Endothelial cell of umbilical vein (primary cell): ENCODE data around the gene LCTL. TPM values are rescaled to one million over a fixed set of nuclear protein-coding genes. Genes with fewer than 3 reads are reported as not detected.

ENCODE experiments used
- BruUV-seq: library from RNA; stranded (reverse); fragments of 400-500 nt; replicated peaks from 2 replicates; lab custom pipeline; 2021; lab: Mats Ljungman, UMichigan
- CTCF ChIA-PET: fragments of 300-600, 350-600 bp; sonication (Branson Sonifier 250); formaldehyde crosslinking; loops from one replicate; lab custom pipeline; 2021; ENCODE audit warnings: antibody characterized with exemption, inconsistent platforms; lab: Charles Lee
- POLR2A ChIA-PET: fragments of 300-600, 350-600 bp; sonication (Branson Sonifier 250); formaldehyde crosslinking; loops from one replicate; lab custom pipeline; 2021; ENCODE audit warnings: antibody characterized with exemption, inconsistent platforms; lab: Charles Lee
- DNase-seq: peaks from one replicate; pipeline ENCODE4 v3.0.0-alpha.2; 2011; ENCODE audit warnings: low read depth, low spot score
- FAIRE-seq: peaks from 2 replicates; lab custom pipeline; 2011; peaks lifted over from hg19 to GRCh38; lab: Jason Lieb, UNC
- H2AFZ ChIP-seq: 2 replicates; pipeline ENCODE4 v1.6.0; 2012; ENCODE audit warnings: low read depth, low read length, control low read depth, inconsistent platforms
- H3K27ac ChIP-seq: 2 replicates; pipeline ENCODE4 v1.5.1; 2011; ENCODE audit warnings: low read depth, mild to moderate bottlenecking, control low read depth, low read length, moderate library complexity; ENCODE audit not compliant: insufficient read depth
- H3K27me3 ChIP-seq, 2 experiments: 2 replicates each; pipeline versions ENCODE4 v1.6.0 to v1.6.1; 2011; ENCODE audit warnings: low read length in 2 of 2, mixed read lengths in 1 of 2; ENCODE audit not compliant: control insufficient read depth in 2 of 2, insufficient read depth in 2 of 2
- H3K36me3 ChIP-seq, 2 experiments: 2 replicates in 1 of 2; 3 replicates in 1 of 2; pipeline ENCODE4 v1.5.1; 2011; ENCODE audit warnings: low read length in 2 of 2, mild to moderate bottlenecking in 1 of 2, moderate library complexity in 1 of 2; ENCODE audit not compliant: control insufficient read depth in 2 of 2, insufficient read depth in 2 of 2; ENCODE audit errors: extremely low read depth in 1 of 2
- H3K4me1 ChIP-seq: 3 replicates; pipeline ENCODE4 v1.5.1; 2011; ENCODE audit warnings: mild to moderate bottlenecking, low read length; ENCODE audit not compliant: control insufficient read depth, insufficient read depth; ENCODE audit errors: extremely low read depth
- H3K4me2 ChIP-seq: 2 replicates; pipeline ENCODE4 v1.6.1; 2011; ENCODE audit warnings: low read length, control low read depth, mixed read lengths; ENCODE audit not compliant: insufficient read depth
- H3K4me3 ChIP-seq, 3 experiments: fragments of 200-600 bp in 1 of 3; sonication (generic), shearing (Covaris generic) in 1 of 3; replicated peaks in 1 of 3; 2 replicates each; pipeline ENCODE4 v1.5.1; 2011 to 2016; ENCODE audit warnings: control low read depth in 3 of 3, low read length in 3 of 3, mild to moderate bottlenecking in 2 of 3, inconsistent platforms in 1 of 3, low read depth in 1 of 3, moderate library complexity in 1 of 3; ENCODE audit not compliant: insufficient read depth in 1 of 3
- H3K79me2 ChIP-seq: 2 replicates; pipeline ENCODE4 v1.6.0; 2012; ENCODE audit warnings: low read length, inconsistent platforms; ENCODE audit not compliant: control insufficient read depth, insufficient read depth
- H3K9ac ChIP-seq: replicated peaks from 2 replicates; pipeline ENCODE3; 2011; ENCODE audit warnings: low read length, control low read depth; ENCODE audit not compliant: insufficient read depth; ENCODE audit errors: extremely low read depth
- H3K9me1 ChIP-seq: replicated peaks from 3 replicates; pipeline ENCODE4 v1.6.0; 2011; ENCODE audit warnings: mild to moderate bottlenecking, low read length; ENCODE audit not compliant: control insufficient read depth, insufficient read depth; ENCODE audit errors: extremely low read depth
- H3K9me3 ChIP-seq: replicated peaks from 2 replicates; pipeline ENCODE4 v1.5.1; 2012; ENCODE audit warnings: low read length, inconsistent platforms; ENCODE audit not compliant: control insufficient read depth, insufficient read depth
- H4K20me1 ChIP-seq: replicated peaks from 2 replicates; pipeline ENCODE3; 2011; ENCODE audit warnings: mild to moderate bottlenecking, low read length; ENCODE audit not compliant: control insufficient read depth, insufficient read depth; ENCODE audit errors: extremely low read depth
- EZH2 ChIP-seq: IDR thresholded peaks from 2 replicates; pipeline ENCODE4 v1.6.1; 2012; ENCODE audit warnings: borderline replicate concordance, low read depth, mild to moderate bottlenecking, moderate library complexity, low read length, inconsistent platforms; ENCODE audit not compliant: severe bottlenecking
- FOS ChIP-seq: IDR thresholded peaks from 2 replicates; pipeline ENCODE4 v1.6.1; 2011; ENCODE audit warnings: mild to moderate bottlenecking, low read length, moderate library complexity, borderline replicate concordance; ENCODE audit not compliant: insufficient read depth
- GATA2 ChIP-seq: IDR thresholded peaks from 2 replicates; pipeline ENCODE4 v1.7.0; 2011; ENCODE audit warnings: low read depth, mild to moderate bottlenecking, moderate library complexity, mixed read lengths, low read length; ENCODE audit not compliant: insufficient read length, insufficient read depth
- JUN ChIP-seq: IDR thresholded peaks from 2 replicates; pipeline ENCODE4 v1.6.1; 2011; ENCODE audit warnings: borderline replicate concordance, low read depth; ENCODE audit not compliant: insufficient read length, insufficient read depth
- MYC ChIP-seq: IDR thresholded peaks from one replicate; pipeline ENCODE4 v1.6.1; 2011; ENCODE audit warnings: mild to moderate bottlenecking, low read depth, low read length
- POLR2A ChIP-seq: IDR thresholded peaks from 2 replicates; pipeline ENCODE4 v1.6.1; 2012; ENCODE audit warnings: low read depth, mild to moderate bottlenecking, control low read depth, low read length
- POLR2AphosphoS5 ChIP-seq: IDR thresholded peaks from 2 replicates; pipeline ENCODE4 v1.6.1; 2012; ENCODE audit warnings: low read depth, mild to moderate bottlenecking, control low read depth, low read length, moderate library complexity; ENCODE audit not compliant: insufficient read depth
- dilution Hi-C: fragments of 300-500 bp; cut with MboI; formaldehyde crosslinking; loops from one replicate; pipeline ENCODE4 v1.15.0; 2019; ENCODE audit warnings: low sequenced_read_pairs; ENCODE audit not compliant: extremely low pct_ligation_motif_present
- intact Hi-C: fragments of 100-400 bp; cut with micrococcal nuclease; formaldehyde crosslinking; loops from one replicate; pipeline ENCODE4 v1.10.0; 2022
- polyA plus RNA-seq, 4 experiments: library from polyadenylated mRNA; depleted of rRNA in 3 of 4; stranded (reverse) in 3 of 4; unstranded in 1 of 4; fragments of >200 nt; gene quantifications; 2 replicates each; pipeline versions ENCODE4 v1.2.1 to v1.2.3, GENCODE V29; 2011 to 2012; ENCODE audit warnings: missing spikeins in 1 of 4
- total RNA-seq: library from RNA; stranded (reverse); gene quantifications from 2 replicates; pipeline ENCODE4 v1.2.3, GENCODE V29; 2021
- TF ChIP-seq, protein P1 (sequence below): IDR thresholded peaks from 2 replicates; pipeline ENCODE4 v1.6.1; 2011; ENCODE audit not compliant: insufficient read depth, insufficient read length
- TF ChIP-seq, protein P2 (sequence below), 2 donors: IDR thresholded peaks; 1 replicate in 1 of 2; 2 replicates in 1 of 2; pipeline ENCODE4 v1.5.1; 2011; ENCODE audit warnings: low read length in 2 of 2, mild to moderate bottlenecking in 2 of 2, moderate library complexity in 2 of 2, control low read depth in 1 of 2, inconsistent platforms in 1 of 2, low read depth in 1 of 2; ENCODE audit not compliant: insufficient read depth in 1 of 2; ENCODE audit errors: extremely low read depth in 1 of 2

Gene LCTL
- total and polyA plus RNA-seq, 2 donors (not counting 3 experiments of a cell fraction or from before 2014, with no cell fraction given): 0.04 TPM; not detected in 1

DNA sequence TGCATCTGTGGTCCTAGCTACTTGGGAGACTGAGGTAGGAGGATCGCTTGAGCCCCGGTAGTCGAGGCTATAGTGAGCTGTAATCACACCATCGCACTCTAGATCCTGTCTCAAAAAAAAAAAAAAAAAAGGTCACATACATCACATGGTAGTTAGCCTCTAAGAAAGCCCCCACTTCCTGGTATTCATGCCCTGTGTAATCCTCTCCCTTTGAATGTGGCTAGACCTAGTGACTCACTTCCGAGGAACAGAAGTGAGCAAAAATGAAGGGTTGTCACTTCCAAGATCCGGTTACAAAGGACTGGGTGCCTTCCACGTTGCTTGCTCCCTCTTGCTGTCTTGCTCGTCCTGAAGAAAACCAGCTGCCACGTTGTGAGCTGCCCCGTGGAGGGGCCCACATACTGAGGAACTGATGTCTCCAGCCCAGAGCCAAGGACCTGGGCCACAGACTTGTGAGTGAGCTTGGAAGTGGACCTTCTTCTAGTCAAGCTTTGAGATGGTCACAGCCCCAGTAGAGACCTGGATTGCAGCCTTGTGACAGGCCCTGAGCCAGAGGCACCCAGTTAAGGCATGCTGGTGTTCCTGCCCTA, 12.6 kb upstream of the LCTL start:
- peak overlapping the region; percentile 56 for H3K27ac ChIP-seq
- ChIA-PET CTCF (interaction anchor here (1.0 kb wide), 1 partner anchor 12 kb away, joined by 3 read pairs; no protein-coding TSS in a partner anchor), POLR2A (no interaction called here)
- peak; percentile 69 for DNase-seq
- H3K4me2 ChIP-seq: no peak overlapping the region
- TF ChIP-seq GATA2 (peak; percentile 72), EZH2 (no peak), POLR2AphosphoS5 (peak; percentile 81), POLR2A (no peak), MYC (peak; percentile 36), JUN (peak; percentile 81), FOS (peak; percentile 84)
- TF ChIP-seq, protein P1, sequence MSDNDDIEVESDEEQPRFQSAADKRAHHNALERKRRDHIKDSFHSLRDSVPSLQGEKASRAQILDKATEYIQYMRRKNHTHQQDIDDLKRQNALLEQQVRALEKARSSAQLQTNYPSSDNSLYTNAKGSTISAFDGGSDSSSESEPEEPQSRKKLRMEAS: no peak
- TF ChIP-seq, protein P2, sequence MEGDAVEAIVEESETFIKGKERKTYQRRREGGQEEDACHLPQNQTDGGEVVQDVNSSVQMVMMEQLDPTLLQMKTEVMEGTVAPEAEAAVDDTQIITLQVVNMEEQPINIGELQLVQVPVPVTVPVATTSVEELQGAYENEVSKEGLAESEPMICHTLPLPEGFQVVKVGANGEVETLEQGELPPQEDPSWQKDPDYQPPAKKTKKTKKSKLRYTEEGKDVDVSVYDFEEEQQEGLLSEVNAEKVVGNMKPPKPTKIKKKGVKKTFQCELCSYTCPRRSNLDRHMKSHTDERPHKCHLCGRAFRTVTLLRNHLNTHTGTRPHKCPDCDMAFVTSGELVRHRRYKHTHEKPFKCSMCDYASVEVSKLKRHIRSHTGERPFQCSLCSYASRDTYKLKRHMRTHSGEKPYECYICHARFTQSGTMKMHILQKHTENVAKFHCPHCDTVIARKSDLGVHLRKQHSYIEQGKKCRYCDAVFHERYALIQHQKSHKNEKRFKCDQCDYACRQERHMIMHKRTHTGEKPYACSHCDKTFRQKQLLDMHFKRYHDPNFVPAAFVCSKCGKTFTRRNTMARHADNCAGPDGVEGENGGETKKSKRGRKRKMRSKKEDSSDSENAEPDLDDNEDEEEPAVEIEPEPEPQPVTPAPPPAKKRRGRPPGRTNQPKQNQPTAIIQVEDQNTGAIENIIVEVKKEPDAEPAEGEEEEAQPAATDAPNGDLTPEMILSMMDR (IDR thresholded peaks at IDR 0.05; ENCODE audit: extremely low read depth in 1 of 2, insufficient read depth in 1 of 2, low read depth in 1 of 2, low read length in 2 of 2): no peak
- H3K4me3 ChIP-seq: no peak overlapping the region
- H2AFZ ChIP-seq: peak overlapping the region; percentile 34
- H3K9me1 ChIP-seq: no peaks in the 10 kb centered on the region
- H3K9me3 ChIP-seq: no peaks in the 10 kb centered on the region
- BruUV-seq: no TSS peak
- H4K20me1 ChIP-seq: no peaks in the 10 kb centered on the region
- H3K9ac ChIP-seq: no peak overlapping the region
- H3K79me2 ChIP-seq: no peaks in the 10 kb centered on the region
- dilution Hi-C loops (no loop called here), intact Hi-C loops (no loop called here)
- no peaks in the 10 kb centered on the region for H3K27me3 ChIP-seq
- H3K36me3 ChIP-seq: no peaks in the 10 kb centered on the region
- H3K4me1 ChIP-seq: peaks cover 34% of the 10 kb centered on the region
- peak; percentile 96 for FAIRE-seq
